ENCODE results near the gene WRNIP1.

WRNIP1 gene

DNA sequence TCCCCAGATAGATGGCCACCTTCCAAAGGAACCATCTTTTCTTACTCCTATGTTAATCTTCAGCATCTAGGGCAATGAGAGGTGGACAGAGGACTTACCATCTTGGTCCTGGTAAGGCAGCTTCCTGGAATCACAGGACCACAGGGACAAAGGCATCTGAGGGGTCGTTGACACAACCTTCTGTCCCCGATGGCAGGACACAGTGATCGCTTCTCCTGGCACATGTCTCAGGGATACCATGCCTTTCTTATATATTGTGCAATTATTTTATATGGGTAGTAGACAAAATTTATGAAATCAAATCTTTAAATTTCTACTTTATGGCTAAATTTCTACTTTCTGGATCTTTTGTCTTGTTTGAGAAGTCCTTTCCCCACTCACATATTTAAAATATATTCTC, 56.4 kb downstream of the WRNIP1 start:
- Histone ChIP-seq H3K4me3 (ENCODE audit: low read depth, low read length) (no peak overlapping the region), H3K27me3 (ENCODE audit: control insufficient read depth, insufficient read depth, low read length) (no peaks in the 10 kb centered on the region), H3K4me1 (ENCODE audit: control insufficient read depth, insufficient read depth, low read length) (no peaks in the 10 kb centered on the region), H3K9me3 (ENCODE audit: control insufficient read depth, insufficient read depth, low read length) (no peaks in the 10 kb centered on the region), H3K36me3 (ENCODE audit: control insufficient read depth, insufficient read depth, low read length) (no peaks in the 10 kb centered on the region), H3K9ac (ENCODE audit: low read depth, low read length) (no peak overlapping the region)

DNA sequence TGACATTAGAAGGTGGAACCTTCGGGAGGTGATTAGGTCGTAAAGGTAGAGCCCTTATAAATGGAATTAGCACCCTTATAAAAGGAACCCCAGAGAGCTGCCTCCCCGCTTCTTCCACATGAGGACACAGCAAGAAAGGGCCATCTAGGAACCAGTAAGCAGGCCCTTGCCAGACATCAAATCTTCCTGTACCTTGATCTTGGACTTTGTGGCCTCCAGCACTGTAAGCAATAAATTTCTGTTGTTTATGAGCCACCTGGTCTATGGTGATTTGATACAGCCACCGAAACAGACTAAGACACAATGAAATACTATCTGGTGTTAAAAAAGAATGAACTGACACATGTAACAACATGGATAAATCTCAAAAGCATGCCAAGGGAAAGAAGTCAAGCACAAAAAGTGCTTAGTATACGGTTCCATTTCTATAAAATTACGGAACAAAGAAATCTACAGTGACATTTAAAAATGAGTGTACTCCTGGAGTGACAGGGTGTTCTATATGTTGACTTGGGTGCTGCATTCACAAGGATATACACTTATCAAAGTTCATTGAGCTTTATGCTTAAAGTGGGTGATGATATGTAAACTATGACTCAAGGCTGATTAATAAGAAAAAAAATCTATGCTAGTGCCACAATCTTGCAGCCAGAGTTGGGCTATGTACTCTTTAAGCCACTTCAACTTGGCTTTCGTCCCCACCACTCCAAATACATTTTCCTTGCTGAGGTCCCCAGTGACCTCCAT, 58.1 kb downstream of the WRNIP1 start:
- no peak overlapping the region for H3K4me3 ChIP-seq (ENCODE audit: low read depth, low read length)
- no peaks in the 10 kb centered on the region for H3K9me3 ChIP-seq (ENCODE audit: control insufficient read depth, insufficient read depth, low read length)
- no peaks in the 10 kb centered on the region for H3K36me3 ChIP-seq (ENCODE audit: control insufficient read depth, insufficient read depth, low read length)
- no peaks in the 10 kb centered on the region for H3K4me1 ChIP-seq (ENCODE audit: control insufficient read depth, insufficient read depth, low read length)
- H3K27me3 ChIP-seq (ENCODE audit: control insufficient read depth, insufficient read depth, low read length) = no peaks in the 10 kb centered on the region
- no peak overlapping the region for H3K9ac ChIP-seq (ENCODE audit: low read depth, low read length)

DNA sequence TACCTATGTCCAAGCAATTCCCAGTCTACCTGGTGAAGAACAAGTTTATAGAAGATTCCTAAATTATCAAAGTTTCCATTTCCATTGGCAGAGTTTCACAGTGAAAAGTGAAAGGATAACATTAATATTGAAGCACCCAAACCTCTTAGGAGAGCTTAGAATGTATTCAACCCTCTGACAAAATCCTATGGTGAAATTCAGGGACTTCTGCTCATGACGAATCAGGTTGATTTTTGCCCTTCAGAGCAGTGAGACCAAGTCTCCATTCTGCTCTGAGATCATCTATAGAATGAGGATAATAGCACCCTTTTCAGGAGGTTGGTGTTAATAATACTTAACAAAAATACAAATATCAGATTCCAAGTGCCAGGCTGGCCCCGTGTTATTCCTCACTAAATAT, 60.9 kb downstream of the WRNIP1 start:
- Histone ChIP-seq H3K36me3 (ENCODE audit: control insufficient read depth, insufficient read depth, low read length) (no peaks in the 10 kb centered on the region), H3K9me3 (ENCODE audit: control insufficient read depth, insufficient read depth, low read length) (no peaks in the 10 kb centered on the region), H3K27me3 (ENCODE audit: control insufficient read depth, insufficient read depth, low read length) (no peaks in the 10 kb centered on the region), H3K4me3 (ENCODE audit: low read depth, low read length) (no peak overlapping the region), H3K4me1 (ENCODE audit: control insufficient read depth, insufficient read depth, low read length) (no peaks in the 10 kb centered on the region), H3K9ac (ENCODE audit: low read depth, low read length) (no peak overlapping the region)

DNA sequence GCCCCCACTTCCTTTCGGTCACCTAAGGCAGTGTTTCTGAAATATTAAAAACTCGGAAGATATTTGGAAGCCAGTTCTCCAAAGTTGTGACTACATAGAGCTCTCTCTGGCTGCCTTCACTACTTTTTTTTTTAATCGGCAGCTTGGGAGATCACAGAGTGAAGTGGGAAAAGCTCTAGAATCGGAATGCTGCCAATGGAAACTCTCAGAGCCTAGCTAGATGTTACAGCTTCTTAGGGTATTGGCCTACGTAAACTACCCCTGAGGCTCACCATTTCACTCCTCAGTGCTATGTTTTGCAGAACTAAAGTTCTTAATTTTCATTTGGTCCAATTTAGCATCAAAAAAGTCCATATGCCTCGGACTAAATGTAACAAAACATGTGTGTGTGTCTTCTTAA, 61.9 kb downstream of the WRNIP1 start:
- Histone ChIP-seq H3K4me3 (ENCODE audit: low read depth, low read length) (no peak overlapping the region), H3K9me3 (ENCODE audit: control insufficient read depth, insufficient read depth, low read length) (no peaks in the 10 kb centered on the region), H3K4me1 (ENCODE audit: control insufficient read depth, insufficient read depth, low read length) (no peaks in the 10 kb centered on the region), H3K36me3 (ENCODE audit: control insufficient read depth, insufficient read depth, low read length) (no peaks in the 10 kb centered on the region), H3K9ac (ENCODE audit: low read depth, low read length) (no peak overlapping the region), H3K27me3 (ENCODE audit: control insufficient read depth, insufficient read depth, low read length) (no peaks in the 10 kb centered on the region)

DNA sequence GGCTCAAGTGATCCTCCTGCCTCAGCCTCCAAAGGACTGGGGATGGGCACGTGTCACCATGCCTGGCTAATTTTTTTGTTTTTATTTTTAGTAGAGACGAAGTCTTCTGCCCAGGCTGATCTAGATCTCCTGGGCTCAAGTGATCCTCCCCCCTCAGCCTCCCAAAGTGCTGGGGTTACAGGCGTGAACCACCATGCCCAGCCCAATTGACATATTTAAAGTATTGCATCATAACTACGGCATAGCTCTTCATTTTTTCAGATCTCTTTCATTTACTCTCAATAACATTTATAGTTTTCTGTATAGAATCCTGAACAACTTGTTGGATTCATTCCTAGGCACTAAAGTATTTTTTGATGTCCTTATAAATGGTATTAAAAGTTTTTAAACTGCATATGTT, 63.4 kb downstream of the WRNIP1 start:
- no peak overlapping the region for H3K9ac ChIP-seq (ENCODE audit: low read depth, low read length)
- H3K36me3 ChIP-seq (ENCODE audit: control insufficient read depth, insufficient read depth, low read length) = no peaks in the 10 kb centered on the region
- no peaks in the 10 kb centered on the region for H3K9me3 ChIP-seq (ENCODE audit: control insufficient read depth, insufficient read depth, low read length)
- H3K27me3 ChIP-seq (ENCODE audit: control insufficient read depth, insufficient read depth, low read length) = no peaks in the 10 kb centered on the region
- no peaks in the 10 kb centered on the region for H3K4me1 ChIP-seq (ENCODE audit: control insufficient read depth, insufficient read depth, low read length)
- H3K4me3 ChIP-seq (ENCODE audit: low read depth, low read length) = no peak overlapping the region

DNA sequence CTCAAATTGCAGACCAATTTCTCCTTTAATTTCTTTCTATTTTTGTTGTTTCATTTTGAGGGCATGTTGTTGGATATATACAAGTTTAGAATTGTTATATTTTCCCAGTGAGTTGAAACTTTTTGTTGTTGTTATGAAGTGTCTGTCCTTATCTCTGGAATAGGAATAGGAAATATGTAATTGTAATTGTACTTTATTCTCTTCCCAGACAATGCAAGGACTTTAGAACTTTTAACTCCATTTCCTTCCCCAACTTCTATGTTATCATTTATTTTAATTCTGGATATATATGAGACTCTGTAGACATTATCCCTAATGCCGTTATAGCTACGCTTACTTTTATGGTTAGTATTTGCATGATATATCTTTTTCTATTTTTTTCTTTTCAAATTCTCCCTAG, 64.1 kb downstream of the WRNIP1 start:
- H3K27me3 ChIP-seq (ENCODE audit: control insufficient read depth, insufficient read depth, low read length) = no peaks in the 10 kb centered on the region

GRCh38 chr6:2830183-2830582, 65.0 kb downstream of the WRNIP1 start:
- H3K9me3 ChIP-seq (ENCODE audit: control insufficient read depth, insufficient read depth, low read length) = no peaks in the 10 kb centered on the region
- no peaks in the 10 kb centered on the region for H3K27me3 ChIP-seq (ENCODE audit: control insufficient read depth, insufficient read depth, low read length)
- H3K4me1 ChIP-seq (ENCODE audit: control insufficient read depth, insufficient read depth, low read length) = no peaks in the 10 kb centered on the region
- H3K36me3 ChIP-seq (ENCODE audit: control insufficient read depth, insufficient read depth, low read length) = no peaks in the 10 kb centered on the region
- H3K9ac ChIP-seq (ENCODE audit: low read depth, low read length) = no peak overlapping the region
- no peak overlapping the region for H3K4me3 ChIP-seq (ENCODE audit: low read depth, low read length)

More for the DNA sequence above, 64.1 kb downstream of the WRNIP1 start:
- H3K4me3 ChIP-seq (ENCODE audit: low read depth, low read length) = no peak overlapping the region
- H3K9me3 ChIP-seq (ENCODE audit: control insufficient read depth, insufficient read depth, low read length) = no peaks in the 10 kb centered on the region
- H3K36me3 ChIP-seq (ENCODE audit: control insufficient read depth, insufficient read depth, low read length) = no peaks in the 10 kb centered on the region
- H3K4me1 ChIP-seq (ENCODE audit: control insufficient read depth, insufficient read depth, low read length) = no peaks in the 10 kb centered on the region
- H3K9ac ChIP-seq (ENCODE audit: low read depth, low read length) = no peak overlapping the region

- H3K9ac ChIP-seq (ENCODE audit: low read depth, low read length) = no peak overlapping the region
- H3K27me3 ChIP-seq (ENCODE audit: control insufficient read depth, insufficient read depth, low read length) = no peaks in the 10 kb centered on the region
- no peaks in the 10 kb centered on the region for H3K9me3 ChIP-seq (ENCODE audit: control insufficient read depth, insufficient read depth, low read length)
- no peaks in the 10 kb centered on the region for H3K4me1 ChIP-seq (ENCODE audit: control insufficient read depth, insufficient read depth, low read length)
- H3K36me3 ChIP-seq (ENCODE audit: control insufficient read depth, insufficient read depth, low read length) = no peaks in the 10 kb centered on the region
- no peak overlapping the region for H3K4me3 ChIP-seq (ENCODE audit: low read depth, low read length)
Measured at GRCh38 chr6:2831392-2831791, 66.2 kb downstream of the WRNIP1 start.

DNA sequence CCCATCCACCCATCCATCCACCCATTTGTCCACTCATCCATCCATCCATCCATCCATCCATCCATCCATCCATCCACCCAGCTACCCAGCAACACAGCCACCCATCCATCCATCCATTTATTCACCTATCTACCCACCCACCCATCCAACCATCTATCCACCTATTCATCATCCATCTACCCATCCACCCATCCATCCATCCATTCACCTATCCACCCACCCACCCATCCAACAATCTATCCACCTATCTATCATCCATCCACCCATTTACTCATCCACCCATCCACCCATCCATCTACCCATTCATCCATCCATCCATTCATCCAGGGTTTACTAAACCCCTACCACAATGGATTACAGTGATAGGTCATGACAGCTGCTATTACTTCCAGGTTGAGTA, 69.1 kb downstream of the WRNIP1 start:
- H3K4me3 ChIP-seq (ENCODE audit: low read depth, low read length) = no peak overlapping the region
- no peak overlapping the region for H3K9ac ChIP-seq (ENCODE audit: low read depth, low read length)
- no peaks in the 10 kb centered on the region for H3K4me1 ChIP-seq (ENCODE audit: control insufficient read depth, insufficient read depth, low read length)
- no peaks in the 10 kb centered on the region for H3K36me3 ChIP-seq (ENCODE audit: control insufficient read depth, insufficient read depth, low read length)
- H3K27me3 ChIP-seq (ENCODE audit: control insufficient read depth, insufficient read depth, low read length) = no peaks in the 10 kb centered on the region
- H3K9me3 ChIP-seq (ENCODE audit: control insufficient read depth, insufficient read depth, low read length) = no peaks in the 10 kb centered on the region

All from iPS-15b (cell line).